Stimulated activated CD4-positive, alpha-beta T cell treated with anti-CD3 and anti-CD28 coated beads, Interleukin-1b, Interleukin-23, amount 100 ng/mL, for 48 hours (primary cell): ENCODE measurements around the gene ACOT11.
"Not testable (repeated sequence)": the region's sequence is repeated elsewhere in the genome, so short reads cannot be mapped to it uniquely, and the experiment has no call there.

Experiments used
- DNase-seq: peaks from one replicate; pipeline ENCODE4 v3.0.0-alpha.2; 2020

The ACOT11 gene

DNA sequence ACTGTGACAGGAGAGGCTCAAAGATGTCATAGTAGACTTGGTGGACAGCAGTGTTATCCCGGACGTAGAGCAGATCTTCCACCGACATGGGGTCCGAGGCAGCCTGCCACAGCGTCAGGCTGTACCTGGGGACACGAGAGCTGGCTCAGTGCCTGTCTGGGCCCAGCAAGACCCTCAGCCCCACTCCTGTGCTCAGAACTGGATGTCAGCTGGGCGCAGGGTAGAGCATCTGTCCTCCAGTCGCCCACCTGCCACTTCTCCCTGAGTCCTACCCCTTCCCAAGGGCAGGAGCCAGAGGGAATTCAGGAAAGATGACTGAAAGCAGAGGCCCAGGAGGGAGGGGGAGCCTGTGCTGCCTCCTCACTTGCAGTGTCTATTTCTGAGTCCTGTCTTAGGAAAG is 63.6 kb downstream of the ACOT11 start:
- no peak for DNase-seq

DNA sequence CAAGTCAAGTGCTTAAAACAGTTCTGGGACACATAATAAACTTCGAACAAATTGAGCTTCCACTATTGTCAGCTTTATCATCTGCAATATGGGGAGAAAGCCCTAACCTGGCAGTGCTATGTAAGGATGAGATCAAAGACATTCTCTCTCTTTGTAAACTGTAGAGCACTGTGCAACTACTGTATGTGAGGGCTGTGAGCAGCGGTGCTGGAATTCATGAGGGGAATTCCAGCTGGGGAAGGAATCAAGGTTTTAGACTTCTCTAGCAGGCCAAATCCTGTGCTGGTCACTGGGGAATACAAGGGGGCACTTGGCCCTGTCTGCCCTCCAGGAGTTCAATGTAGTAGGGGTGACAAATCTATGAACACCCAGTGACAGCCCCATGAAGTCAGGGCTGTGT is 66.0 kb downstream of the ACOT11 start:
- no peak for DNase-seq

- no peak for DNase-seq
These were observed 66.5 kb downstream of the ACOT11 start for GRCh38 chr1:54614563-54614962.

- no peak for DNase-seq
These were observed 67.7 kb downstream of the ACOT11 start for GRCh38 chr1:54615531-54616279.

GRCh38 chr1:54619749-54620148 is 71.7 kb downstream of the ACOT11 start:
- DNase-seq: no peak

- no peak for DNase-seq
These were observed 75.4 kb downstream of the ACOT11 start, which contains the start of gene FAM151A for GRCh38 chr1:54623216-54624007. TSS of gene FAM151A (minus strand) at chr1:54623525. CDS start at chr1:54623395, 130 bp downstream.

- no peak for DNase-seq
These were observed 76.7 kb downstream of the ACOT11 start for GRCh38 chr1:54624466-54625464.

GRCh38 chr1:54627196-54627595 is 79.2 kb downstream of the ACOT11 start:
- no peak for DNase-seq

DNA sequence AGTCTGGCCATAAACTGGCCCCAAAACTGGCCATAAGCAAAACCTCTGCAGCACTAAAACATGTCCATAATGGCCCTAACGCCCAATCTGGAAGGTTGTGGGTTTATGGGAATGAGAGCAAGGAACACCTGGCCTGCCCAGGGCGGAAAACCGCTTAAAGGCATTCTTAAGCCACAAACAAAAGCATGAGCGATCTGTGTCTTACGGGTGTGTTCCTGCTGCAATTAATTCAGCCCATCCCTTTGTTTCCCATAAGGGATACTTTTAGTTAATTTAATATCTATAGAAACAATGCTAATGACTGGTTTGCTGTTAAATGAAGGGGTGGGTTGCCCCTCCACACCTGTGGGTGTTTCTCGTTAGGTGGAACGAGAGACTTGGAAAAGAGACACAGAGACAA is 87.8 kb downstream of the ACOT11 start:
- not testable (repeated sequence) for DNase-seq

GRCh38 chr1:54636461-54637446 is 88.7 kb downstream of the ACOT11 start:
- not testable (repeated sequence) for DNase-seq

DNA sequence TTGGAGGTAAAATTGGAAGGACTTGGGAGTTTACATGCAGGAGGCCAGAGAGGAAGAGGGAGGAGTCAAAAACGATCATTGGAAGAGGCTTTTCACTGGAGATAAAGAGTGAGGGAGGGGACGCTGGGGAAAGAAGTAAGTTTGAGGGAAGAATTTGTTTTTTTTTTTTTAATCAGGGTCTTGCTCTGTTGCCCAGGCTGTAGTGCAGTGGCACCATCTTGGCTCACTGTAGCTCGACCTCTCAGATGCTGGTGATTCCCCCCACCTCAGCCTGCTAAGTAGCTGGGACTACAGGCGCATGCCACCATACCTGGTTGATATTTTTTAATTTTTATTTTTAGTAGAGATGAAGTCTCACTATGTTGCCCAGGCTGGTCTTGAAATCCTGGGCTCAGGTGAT is 92.3 kb downstream of the ACOT11 start:
- DNase-seq: no peak

DNA sequence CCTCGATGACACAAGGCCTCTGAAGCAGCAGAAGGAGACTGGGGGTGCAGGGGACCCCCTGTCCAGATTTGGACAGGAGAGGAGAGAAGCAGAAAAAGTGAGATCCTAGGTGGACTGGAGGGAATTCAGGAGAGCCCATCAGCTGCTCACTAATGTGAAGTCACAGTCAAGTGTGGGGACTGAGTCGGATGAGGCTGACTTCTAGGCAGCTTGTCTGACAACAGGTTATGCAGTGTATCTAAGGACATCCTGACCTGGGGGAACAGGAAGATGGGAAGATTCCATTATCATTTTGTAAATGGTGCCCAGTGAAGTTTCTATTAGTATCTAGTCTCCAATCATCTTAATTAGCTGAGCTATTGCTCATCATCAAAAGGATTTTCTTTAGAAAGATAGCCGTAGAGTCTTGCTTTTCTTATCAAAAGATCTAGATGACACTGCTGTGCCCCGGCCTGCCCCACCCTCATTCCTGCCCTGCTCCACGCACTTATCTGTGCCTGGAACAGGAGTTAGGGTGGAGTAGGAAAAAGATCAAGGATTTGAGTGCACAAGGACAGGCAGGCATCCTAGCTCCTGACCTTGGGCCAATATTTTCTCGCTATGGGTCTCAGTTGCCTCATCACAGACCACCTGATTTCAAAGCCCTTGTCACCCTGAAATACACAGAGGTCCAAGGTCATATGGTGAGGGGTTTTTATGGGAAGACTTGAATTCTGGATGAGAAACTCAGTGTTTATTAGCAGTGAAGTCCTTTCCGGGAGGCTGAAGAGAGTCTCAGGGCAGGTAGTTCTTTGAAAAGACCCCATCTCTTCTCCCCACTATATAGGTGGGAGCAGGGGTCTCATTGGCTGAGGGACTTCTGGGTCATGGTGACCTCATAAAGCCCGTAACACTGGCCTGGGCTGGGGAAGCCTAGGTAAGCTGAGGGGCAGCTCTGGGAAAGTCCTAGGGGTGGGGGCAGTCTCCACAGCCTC is 93.1 kb downstream of the ACOT11 start, which contains the start of gene MROH7:
TSS of gene MROH7 (plus strand) at position 924 of the 974 bp plus-strand sequence. CDS start 11,141 bp downstream, outside the sequence.
- DNase-seq: no peak

DNA sequence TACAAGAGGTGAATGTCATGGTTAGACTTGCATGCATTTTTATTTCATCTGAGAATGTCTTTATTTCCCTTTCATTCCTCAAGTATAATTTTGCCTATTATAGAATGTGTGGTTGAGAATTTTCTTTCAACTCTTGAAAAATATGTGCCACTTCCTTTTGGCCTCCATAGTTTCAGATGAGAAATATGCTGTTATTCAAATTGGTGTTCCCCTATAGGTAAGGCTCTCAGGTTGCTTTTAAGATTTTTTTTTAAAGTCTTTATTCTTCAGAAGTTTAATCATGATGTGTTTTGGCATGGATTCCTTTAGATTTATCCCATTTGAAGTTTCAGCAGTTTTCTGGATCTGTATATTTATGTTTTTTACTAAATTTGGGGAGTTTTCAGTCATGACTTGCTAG is 95.7 kb downstream of the ACOT11 start:
- DNase-seq: no peak

- DNase-seq: no peak
These were observed 98.0 kb downstream of the ACOT11 start for GRCh38 chr1:54645806-54646676.

DNA sequence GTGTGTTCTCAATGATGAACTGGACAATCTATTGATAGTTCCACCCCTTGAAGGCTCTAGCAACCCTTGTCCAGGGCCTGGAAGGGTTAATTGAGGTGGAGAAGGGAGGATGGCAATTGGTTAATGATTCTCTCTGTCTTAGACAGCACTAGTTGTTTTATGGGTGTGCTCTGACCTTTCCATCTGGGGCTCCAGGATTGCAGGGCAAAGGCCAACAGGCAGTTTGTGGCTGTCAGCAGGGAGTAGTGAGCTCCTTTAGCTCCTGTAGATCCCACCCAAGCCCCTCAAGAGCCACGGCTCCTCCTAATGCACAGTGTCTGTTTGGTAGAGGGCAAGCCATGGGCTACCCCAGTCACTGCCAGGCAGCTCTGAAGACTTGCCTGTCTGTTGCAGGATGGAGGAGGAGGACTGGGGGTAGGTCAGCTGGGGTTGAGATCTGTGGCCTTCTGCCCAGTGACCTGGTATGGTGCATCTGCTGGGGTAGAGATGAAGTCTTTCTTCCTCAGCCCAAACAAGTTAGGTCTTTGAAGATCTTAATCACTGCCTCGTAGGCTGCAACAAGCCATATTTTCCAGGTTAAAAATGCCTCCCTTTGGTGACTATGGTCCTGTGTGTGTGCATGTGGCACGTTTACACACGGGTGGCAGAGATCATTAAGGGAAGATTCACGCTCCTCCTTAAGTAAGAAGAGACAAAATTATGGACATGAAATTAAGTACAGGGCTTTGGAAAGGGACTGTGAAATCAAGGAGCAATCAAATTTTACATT is 101.3 kb downstream of the ACOT11 start:
- DNase-seq: no peak

DNA sequence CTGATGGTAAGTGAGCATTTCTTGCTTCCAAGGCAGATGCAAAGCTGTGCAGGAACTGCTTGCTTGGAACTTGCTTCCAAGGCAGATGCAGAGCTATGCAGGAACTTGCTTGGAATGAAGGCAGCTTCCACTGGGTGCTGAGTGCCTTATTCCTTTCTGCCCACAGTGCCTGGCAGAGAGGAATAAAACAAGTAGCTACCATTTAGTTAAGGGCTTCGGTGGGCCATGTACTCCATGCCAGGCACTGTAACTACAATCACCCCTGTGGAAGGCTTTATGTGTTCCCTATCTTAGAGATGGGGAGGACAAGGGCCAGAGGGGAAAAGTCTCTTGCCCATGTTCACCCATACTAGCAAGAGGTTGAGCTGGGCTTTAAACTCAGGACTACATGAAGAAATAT is 101.9 kb downstream of the ACOT11 start:
- DNase-seq: no peak

DNA sequence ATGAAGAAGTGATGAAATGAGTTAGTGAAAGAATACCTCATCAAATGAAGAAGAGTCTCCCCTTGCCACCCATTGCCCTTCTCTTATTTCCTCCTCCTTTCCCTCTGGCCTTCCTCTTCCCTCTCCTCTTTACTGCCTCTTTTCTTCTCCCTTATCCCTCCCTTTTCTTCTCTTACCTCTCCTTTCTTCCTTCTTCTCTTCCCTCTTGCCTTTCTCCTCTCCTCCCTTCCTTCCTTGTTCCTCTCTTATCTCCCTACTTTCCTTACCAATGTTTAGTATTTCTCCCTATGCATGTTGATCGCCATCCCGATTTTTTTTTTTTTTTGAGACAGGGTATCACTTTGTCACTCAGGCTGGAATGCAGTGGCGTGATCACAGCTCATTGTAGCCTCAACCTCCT is 102.4 kb downstream of the ACOT11 start:
- no peak for DNase-seq

DNA sequence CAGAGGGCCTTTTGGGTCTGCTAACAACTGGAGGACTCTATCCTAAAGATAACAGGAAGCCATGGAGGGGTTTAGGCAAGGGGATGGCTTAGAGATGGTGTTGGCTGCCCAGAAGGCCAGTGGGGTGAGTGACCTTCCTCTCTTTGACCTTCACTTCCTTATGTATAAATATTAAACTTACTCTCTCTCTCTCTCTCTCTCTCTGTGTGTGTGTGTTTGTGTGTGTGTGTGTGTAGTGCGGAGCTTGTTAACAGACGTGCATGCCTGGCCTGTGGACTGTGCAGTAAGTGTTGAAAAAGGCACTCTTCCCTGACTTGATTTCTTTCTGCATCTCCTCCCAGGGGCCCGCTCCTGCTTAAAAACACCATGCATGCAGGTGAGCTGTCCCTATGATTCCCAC is 103.6 kb downstream of the ACOT11 start:
- DNase-seq: no peak
